ENCODE results near the gene QPRT. TPM values are rescaled to one million over a fixed set of nuclear protein-coding genes. Genes with fewer than 3 reads are reported as not detected.
"Not testable (repeated sequence)": the region's sequence is repeated elsewhere in the genome, so short reads cannot be mapped to it uniquely, and the experiment has no call there.

QPRT gene
- total RNA-seq: 6.7 TPM
- long read RNA-seq, transcript QPRT-202 (4 exons, 2,343 nt): major isoform, 12 of 13 reads
- long read RNA-seq, partial matches to known transcripts: 1 of 13 reads
- long read RNA-seq, other reads (novel, unspliced or antisense): 0 of 13 reads

- DNase-seq (ENCODE audit: low spot score): no peak
- intact Hi-C loops (cut with DNase I): no loop called here
Observed at GRCh38 chr16:29678691-29679267, at the start of gene QPRT. Gene QPRT, plus strand, starts transcription at chr16:29679180. Its CDS starts 18 bp downstream, at chr16:29679198.

- DNase-seq (ENCODE audit: low spot score); intact Hi-C loops (cut with DNase I): not testable (repeated sequence)
Observed at GRCh38 chr16:29629318-29629717, 49.7 kb upstream of the QPRT start.

GRCh38 chr16:29631658-29632057, 47.3 kb upstream of the QPRT start:
- DNase-seq (ENCODE audit: low spot score); intact Hi-C loops (cut with DNase I): not testable (repeated sequence)

- DNase-seq (ENCODE audit: low spot score); intact Hi-C loops (cut with DNase I): not testable (repeated sequence)
Observed at GRCh38 chr16:29635902-29636301, 43.1 kb upstream of the QPRT start.

- intact Hi-C loops (cut with DNase I); DNase-seq (ENCODE audit: low spot score): not testable (repeated sequence)
Observed at GRCh38 chr16:29636368-29636767, 42.6 kb upstream of the QPRT start.

- intact Hi-C loops (cut with DNase I); DNase-seq (ENCODE audit: low spot score): not testable (repeated sequence)
Observed at GRCh38 chr16:29638751-29639150, 40.2 kb upstream of the QPRT start.

GRCh38 chr16:29641561-29641960, 37.4 kb upstream of the QPRT start:
- intact Hi-C loops (cut with DNase I): no loop called here

GRCh38 chr16:29643596-29643995, 35.4 kb upstream of the QPRT start:
- DNase-seq (ENCODE audit: low spot score): no peak
- intact Hi-C loops (cut with DNase I): no loop called here

More at GRCh38 chr16:29641561-29641960, 37.4 kb upstream of the QPRT start:
- no peak for DNase-seq (ENCODE audit: low spot score)

GRCh38 chr16:29644338-29644857, 34.6 kb upstream of the QPRT start:
- intact Hi-C loops (cut with DNase I): no loop called here
- no peak for DNase-seq (ENCODE audit: low spot score)

GRCh38 chr16:29644973-29645693, 33.8 kb upstream of the QPRT start:
- intact Hi-C loops (cut with DNase I): no loop called here

GRCh38 chr16:29645694-29646187, 33.2 kb upstream of the QPRT start:
- DNase-seq (ENCODE audit: low spot score): no peak
- intact Hi-C loops (cut with DNase I): no loop called here

More at GRCh38 chr16:29644973-29645693, 33.8 kb upstream of the QPRT start:
- DNase-seq (ENCODE audit: low spot score): no peak

GRCh38 chr16:29646947-29647346, 32.0 kb upstream of the QPRT start:
- intact Hi-C loops (cut with DNase I): no loop called here
- DNase-seq (ENCODE audit: low spot score): no peak

- intact Hi-C loops (cut with DNase I): no loop called here
- DNase-seq (ENCODE audit: low spot score): no peak
Observed at GRCh38 chr16:29649588-29650494, 29.1 kb upstream of the QPRT start.

- intact Hi-C loops (cut with DNase I): no loop called here
- no peak for DNase-seq (ENCODE audit: low spot score)
Observed at GRCh38 chr16:29650771-29651170, 28.2 kb upstream of the QPRT start.

GRCh38 chr16:29651774-29652349, 27.1 kb upstream of the QPRT start:
- intact Hi-C loops (cut with DNase I): no loop called here

GRCh38 chr16:29653471-29653870, 25.5 kb upstream of the QPRT start:
- intact Hi-C loops (cut with DNase I): no loop called here
- no peak for DNase-seq (ENCODE audit: low spot score)

More at GRCh38 chr16:29651774-29652349, 27.1 kb upstream of the QPRT start:
- no peak for DNase-seq (ENCODE audit: low spot score)

- DNase-seq (ENCODE audit: low spot score); intact Hi-C loops (cut with DNase I): not testable (repeated sequence)
Observed at GRCh38 chr16:29653890-29654289, 25.1 kb upstream of the QPRT start.

GRCh38 chr16:29656688-29657523, 22.1 kb upstream of the QPRT start:
- DNase-seq (ENCODE audit: low spot score): no peak
- intact Hi-C loops (cut with DNase I): no loop called here

Measured in cardiac septum (tissue), 1 donor.